Measurements from ENCODE around the gene PIGH.
A peak's percentile ranks its signal among the peaks of the same experiment; 100 is the strongest.
"Not testable (repeated sequence)": the region's sequence is repeated elsewhere in the genome, so short reads cannot be mapped to it uniquely, and the experiment has no call there.

Gene PIGH

DNA sequence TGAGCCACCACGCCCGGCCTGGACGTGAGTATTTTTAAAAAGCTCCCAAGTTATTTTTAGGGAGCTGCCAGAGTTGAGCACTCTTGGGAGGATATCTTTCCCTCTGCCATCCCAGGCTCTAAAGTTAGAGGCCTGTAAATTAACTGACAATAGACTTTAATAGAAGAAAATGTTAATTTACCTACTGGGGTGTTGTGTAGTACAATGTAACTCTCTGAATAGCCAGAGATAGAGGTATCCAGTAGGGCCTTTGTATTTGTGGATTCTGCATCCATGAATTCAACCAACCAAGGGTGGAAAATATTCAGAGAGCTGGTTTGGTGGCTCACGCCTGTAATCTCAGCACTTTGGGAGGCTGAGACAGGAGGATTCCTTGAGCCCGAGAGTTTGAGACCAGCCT is 7.6 kb upstream of the PIGH start:
- no peak for DNase-seq

DNA sequence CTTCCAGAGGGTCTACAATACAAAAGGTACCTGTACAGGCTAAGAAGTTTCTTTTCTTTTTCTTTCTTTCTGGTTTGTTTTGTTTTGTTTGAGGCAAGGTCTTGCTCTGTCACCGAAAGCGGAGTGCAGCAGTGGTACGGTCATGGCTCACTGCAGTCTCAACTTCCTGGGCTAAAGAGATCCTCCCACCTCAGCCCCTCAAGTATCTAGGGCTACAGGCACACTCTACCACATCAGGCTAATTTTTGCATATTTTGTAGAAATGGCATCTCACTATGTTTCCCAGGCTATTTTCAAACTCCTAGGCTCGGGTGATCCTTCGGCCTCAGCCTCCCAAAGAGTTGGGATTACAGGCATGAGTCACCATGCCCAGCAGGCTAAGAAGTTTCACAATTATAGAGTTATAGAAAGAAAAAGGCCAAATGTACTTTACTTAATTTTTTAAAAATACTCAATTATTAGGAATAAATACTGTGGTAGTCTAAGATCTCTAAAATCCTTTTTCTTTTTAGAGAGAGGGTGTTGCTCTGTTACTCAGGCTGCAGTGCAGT is 3.0 kb upstream of the PIGH start:
- DNase-seq, result no peak

DNA sequence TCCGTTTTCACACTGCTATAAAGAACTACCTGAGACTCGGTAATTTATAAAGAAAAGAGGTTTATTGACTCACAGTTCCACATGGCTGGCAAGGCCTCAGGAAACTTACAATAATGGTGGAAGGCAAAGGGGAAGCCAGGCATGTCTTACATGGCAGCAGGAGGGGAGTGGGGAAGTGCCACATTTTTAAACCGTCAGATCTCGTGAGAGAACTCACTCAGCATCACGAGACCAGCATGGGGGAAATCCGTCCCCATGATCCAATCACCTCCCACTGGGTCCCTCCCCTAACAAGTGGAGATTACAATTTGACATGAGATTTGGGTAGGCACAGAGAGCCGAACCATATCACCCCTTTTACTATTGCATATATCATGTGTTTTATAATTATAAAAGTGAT is 2.0 kb upstream of the PIGH start:
- no peak for DNase-seq

DNA sequence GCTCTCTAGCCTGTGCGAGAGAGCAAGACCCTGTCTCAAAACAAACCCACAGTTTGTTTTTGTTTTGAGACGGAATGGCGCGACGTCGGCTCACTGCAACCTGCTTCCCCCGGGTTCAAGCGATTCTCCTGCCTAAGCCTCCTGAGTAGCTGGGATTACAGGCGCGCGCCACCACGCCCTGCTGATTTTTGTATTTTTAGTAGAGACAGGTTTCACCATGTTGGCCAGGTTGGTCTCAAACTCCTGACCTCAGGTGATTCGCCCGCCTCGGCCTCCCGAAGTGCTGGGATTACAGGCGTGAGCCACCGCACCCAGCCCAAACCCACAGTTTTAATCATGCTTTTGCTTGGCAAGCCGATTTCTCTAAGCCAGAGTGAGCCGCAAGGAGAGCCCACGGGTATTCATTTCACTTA is 500 bp upstream of the PIGH start:
- not testable (repeated sequence) for DNase-seq

DNA sequence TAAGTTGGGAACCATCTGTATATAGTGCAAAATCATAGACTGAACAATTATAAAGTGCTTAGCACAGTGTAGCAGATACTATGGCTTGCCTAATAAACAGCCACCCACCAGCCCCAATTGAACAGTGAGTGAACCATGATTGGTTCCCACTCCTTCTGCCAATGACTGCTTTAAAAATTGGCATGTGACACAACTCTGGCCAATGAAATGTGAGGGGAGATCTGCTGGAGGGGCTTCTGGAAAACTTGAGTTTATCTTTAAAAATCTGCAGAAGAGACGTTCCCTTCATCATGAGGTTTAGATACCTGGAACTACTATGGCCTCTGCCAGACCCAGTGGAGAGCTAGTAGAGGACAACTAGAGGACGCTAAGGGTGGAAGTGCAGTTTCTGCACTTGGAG is 4.7 kb downstream of the PIGH start:
- DNase-seq, result no peak

DNA sequence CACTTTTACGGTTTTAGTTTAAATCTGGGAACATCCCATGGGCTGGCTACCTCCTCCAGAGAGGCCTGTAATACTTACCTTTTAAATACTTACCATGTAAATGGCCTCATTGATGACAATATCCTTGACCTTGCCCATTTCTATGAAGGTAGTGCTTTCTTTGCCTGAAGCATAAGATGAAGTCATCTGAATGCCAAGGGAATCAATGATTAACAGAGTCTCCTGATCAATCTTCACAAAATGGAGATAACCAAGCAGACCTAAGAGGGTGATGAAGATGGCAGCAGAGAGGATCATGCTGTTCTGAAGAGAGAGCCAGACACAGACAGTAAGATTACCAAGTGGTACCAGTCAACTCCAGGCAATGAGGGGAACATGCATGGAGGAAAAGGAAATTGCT is 6.4 kb downstream of the PIGH start:
- not testable (repeated sequence) for DNase-seq

DNA sequence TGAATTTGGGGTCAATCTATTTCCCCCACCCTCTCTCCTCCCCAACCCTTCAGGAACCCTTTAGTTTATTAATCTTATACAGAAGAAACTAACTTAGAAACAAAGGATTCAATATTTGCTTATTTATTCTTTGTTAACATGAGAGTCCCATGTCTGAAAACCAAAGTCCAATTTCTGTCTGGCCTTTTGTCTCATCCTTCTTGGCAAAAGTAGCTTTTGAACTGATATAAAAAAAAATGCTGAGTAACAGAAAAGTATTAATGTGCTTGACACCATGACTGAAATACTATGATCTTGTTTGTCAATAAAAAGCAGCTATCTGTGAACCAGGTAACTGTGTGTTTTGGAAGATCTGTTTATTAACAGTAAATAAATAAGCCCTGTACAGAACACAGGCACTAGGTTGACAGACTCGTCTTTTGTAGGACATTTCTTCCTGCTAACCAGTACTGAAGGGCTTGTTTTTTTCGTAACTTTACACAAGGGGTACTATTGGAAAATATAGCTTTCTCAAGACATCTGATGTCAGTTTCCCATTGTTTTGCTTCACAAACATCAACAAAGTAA is 10.8 kb downstream of the PIGH start:
- no peak for DNase-seq

DNA sequence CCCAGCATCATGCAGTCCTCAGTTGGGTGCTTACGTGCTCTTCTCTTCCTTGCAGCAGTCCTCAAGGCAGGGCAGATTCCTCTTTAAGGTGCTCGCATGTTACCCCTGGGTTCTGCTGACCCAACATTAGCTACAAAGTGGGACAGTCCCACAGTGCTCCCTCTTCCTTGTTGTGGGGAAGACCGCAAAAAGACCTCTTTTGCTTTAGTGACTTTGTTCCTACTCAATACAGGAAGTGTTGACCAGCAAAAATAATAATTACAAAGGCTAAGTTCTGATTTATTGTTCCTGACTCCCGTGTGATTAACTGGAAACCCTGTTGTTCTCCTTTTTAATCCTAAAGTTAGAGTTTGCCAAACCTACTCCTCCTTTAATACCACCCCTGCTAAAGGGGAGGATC is 13.7 kb downstream of the PIGH start:
- no peak for DNase-seq

DNA sequence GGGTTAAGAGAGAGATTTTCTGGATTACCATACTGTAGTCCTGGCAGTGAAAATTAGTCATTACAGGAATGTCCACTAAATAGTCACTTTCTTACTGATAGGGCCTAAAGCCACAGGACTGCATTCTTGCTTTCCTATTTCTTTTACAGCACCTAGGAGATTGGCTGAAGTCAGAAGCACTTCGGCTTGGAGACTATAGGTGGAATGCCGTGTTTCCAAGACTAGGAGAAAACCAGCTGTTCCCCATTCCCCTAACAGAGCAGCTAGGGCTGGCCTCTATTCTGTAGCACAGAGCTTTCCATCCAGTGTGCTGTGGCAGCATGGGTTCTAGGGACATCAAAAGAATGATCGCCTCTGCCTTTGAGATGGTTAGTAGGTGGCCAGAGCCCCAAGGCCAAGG is 15.1 kb downstream of the PIGH start:
- no peak for DNase-seq

DNA sequence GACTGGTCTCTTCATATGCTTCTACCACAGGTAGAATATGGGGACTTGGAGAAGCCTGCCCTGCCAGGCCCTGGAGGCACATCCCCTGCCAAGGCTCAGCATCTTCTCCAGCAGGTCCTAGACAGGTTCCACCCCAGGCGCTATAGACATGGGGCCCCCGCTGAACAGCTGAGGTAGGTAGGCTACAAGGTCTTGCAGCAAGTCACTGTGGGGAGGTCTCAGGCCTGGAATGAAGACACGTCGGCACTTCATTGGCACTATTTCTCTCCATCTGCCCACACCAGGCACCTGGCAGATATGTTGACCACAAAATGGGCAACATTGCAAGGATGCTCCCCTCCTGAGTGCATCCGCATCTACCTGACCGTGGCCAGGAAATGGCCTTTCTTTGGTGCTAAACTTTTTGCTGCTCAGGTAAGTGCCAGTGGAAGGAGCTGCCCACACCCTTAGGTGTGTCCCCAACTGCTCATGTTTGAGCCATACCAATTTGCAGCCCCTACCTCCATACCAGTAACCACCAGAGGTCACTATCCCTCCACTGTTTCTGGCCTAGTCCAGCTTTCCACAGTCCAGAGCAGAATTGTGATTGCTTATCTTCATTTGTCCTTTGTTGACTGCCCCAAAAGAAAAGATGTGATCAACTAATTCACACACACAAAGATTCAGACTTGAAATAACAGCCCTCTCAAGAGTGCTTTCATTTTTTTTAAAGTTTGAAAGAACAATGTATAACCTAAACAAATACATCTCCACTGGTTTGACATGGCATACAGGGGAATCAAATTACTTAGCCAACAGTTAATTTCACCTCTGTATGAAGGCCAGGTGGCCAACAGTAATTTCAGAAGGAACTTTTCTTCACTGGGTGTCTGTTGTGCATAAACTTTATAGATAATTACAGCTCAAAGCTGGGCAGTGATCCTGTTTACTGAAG is 16.1 kb downstream of the PIGH start:
- DNase-seq, result peak; percentile 40

DNA sequence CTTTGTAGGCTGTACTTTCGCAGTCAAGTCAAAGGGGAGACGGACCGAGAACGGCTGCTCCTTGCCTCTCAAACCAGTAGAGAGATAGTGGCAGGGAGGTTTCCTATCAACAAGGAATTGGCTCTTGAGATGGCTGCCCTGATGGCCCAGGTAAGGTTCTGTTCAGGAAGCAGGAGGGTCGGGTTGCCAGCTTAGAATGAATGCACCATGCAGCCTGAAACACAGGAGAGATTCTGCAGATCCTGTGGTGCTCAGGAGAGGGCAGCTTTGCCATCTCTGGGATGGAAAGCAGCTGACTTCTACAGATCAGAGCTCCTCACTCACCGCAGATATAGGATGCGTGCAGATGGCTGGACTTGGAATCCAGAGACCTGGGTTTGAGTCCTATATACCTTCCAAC is 18.0 kb downstream of the PIGH start:
- DNase-seq, result no peak

DNA sequence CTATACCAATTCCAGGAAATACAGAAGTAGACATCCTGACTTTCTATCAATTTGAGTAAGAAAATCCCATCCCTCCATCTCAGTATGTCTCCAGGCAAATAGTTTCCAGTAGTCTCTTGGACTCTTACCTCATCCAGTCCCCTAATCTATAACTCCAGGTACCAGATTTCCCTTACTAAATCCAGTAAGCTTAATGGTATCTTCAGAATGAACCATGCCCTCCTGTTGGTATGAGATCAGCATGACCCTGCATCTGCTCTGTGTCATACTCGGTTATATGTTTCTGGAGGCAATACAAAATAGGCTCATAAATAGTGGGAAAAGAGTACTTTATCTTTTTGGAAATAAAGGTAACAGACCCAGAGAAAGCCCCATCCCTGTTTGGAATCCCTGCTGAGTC is 18.4 kb downstream of the PIGH start:
- DNase-seq, result no peak

DNA sequence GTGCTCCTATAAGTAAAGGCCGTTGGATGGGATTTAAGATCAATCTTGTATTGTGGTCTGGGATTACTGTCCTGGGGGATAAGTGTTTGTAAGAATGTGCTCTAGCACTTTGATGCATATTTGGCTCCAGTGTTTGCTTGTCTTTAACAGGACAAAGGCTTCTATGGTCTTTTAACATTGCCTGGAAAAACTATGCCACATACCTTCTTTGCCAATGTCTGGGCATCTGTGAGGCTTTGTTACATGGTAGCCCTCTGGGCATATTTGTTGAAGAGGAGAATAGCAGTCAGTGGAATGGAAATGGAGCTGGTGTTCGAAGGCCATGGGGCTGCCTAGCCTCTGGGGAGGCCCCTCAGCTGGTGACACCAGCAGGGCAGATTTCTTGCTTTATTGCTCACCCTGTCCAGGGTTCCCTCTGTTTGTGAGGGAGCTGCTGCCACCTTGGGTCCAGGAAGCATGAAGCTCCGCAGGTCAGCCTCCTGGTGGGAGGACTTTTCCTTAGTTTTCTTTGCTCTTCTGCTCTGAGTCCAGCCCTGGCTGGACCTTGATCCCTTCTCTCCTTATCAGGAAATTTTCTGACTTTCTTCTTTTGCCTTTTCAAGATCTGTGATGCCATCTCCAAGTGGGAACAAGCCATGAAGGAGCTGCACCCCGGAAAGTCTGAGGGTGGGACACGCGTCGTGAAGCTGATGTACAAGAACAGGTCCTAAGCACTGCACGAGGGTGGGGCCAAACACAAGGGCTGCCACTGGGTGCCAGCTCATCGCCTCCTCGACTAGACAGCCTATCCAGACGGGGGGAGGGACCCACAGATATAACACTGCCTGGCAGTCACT is 19.5 kb downstream of the PIGH start:
- no peak for DNase-seq

DNA sequence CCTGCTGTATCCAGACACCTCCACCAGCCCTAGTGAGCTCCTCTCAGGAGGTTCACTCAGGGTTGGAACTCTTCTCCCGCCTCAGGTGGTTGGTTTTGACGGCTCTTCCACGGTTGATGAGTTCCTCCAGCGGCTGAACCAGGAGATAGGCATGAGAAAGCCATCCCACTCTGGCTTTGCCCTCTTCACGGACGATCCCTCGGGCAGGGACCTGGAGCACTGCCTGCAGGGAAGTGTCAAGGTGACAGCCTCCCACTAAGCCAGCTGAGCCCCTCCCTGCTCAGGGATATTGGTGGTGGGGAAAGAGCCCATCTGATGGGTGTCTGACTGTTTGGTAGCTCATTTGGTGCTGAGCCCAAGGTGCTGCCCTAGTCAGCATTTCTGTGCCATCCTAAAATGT is 20.4 kb downstream of the PIGH start:
- DNase-seq, result no peak

DNA sequence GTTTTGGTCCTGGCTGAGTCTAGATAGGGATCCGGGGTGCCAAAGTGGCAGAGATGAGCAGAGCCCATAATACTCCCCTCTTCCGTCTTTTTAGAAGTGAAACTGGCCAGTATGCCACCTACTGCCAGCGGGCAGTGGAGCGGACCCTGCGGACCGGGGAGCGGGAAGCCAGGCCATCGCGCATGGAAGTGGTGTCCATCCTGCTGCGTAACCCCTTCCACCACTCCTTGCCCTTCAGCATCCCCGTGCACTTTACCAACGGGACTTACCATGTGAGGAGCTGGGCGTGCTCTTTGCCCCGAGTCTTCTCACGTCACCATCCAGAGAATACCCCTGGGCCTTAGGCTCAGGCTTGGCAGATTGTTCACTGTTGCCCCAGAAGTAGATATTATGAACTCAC is 21.0 kb downstream of the PIGH start:
- DNase-seq, result no peak

DNA sequence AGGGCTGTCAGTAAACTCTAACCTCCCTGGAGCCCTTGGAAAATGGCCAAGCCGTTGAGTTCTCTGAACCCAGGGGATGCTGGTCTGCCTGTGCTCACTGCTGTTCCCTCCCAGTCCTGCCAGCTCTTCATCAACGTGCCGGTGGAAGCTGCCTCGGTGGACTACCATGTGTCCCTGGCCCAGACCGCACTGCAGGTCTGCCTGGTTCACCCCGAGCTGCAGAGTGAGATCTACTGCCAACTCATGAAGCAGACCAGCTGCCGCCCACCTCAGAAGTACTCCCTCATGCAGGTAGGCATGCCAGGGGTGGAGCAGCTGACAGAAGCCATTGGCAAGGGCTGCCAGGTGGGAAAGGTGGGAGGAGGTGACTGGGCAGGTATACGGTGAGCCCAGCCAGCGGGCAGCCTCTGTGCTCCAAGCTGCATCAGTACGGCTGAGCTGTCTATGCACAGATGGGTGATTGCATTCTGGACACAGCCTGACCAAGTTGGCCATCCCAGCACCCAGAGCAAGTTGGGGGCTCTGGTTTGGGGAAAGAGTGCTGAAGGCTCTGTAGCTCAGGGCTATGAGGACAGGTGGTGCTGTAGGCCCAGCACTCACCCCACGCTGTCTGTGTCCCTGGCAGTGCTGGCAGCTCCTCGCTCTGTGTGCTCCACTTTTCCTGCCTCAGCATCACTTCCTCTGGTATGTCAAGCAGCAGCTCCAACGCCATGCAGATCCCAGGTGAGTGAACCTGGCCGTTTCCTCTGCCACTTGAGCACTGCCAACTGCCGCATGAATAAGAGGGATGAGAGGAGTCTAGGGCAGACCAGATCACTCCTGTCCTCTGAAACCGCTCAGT is 21.9 kb downstream of the PIGH start:
- no peak for DNase-seq

DNA sequence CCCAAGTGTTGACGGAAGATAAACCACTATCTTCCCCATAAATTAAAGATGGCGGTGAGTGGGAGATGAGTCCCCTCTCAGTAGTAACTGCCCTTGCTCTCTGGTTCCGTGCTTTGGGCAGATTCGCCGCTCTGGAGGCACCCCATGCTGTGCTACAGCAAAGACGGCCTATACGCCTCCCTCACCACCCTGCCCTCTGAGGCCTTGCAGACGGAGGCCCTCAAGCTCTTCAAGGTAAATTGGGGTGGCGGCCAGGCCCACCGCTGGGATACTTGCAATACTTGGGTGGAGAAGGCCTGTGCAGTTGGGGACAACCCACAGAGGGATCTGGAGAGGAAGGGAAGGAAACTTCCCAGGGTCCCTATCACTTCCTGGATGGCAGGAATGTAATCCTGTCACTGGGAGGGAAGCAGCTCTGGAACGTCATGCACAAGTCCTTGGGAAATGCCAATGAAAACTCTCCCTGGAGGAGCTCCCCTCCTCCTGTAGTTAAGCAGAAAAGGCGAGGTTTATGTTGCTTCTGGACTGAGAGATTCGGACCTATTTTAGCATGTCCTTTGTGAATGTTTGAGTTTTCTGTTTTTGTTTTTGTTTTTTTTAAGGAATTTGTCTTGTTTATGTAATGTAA is 22.8 kb downstream of the PIGH start:
- no peak for DNase-seq

DNA sequence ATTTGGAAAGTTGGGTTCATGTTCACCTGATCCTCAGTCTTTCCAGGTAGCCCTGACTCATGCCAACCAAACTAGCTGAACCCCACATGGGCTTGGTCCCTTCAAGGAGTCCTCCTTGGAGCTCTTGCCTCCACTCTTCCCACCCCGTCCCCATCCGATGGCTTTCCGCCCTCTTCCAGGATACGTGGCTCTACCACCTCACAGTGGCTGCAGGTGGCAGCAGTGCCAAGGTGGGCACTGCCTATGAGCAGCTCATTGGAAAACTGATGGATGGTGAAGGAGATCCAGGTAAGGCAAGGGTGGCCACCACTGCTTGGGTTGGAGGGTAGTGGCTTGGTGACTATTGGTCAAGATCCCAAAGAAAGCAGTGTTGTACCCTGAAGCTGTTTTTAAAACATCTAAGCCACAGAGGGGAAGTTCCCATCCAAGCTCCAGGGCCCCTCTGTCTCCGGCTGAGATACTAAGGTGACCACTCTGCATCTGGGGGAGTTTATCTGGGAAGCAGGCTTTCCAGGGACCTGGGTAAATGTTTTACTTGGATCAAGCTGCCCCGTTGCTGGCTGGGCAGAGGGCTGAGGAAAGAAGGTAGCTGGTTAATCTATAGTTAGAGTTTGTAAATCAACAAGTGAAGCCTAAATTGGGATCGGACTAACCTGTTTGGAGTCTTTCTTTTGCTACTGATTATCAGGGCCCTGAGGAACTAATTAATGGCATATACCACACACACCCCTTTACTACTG is 23.7 kb downstream of the PIGH start:
- DNase-seq, result no peak

DNA sequence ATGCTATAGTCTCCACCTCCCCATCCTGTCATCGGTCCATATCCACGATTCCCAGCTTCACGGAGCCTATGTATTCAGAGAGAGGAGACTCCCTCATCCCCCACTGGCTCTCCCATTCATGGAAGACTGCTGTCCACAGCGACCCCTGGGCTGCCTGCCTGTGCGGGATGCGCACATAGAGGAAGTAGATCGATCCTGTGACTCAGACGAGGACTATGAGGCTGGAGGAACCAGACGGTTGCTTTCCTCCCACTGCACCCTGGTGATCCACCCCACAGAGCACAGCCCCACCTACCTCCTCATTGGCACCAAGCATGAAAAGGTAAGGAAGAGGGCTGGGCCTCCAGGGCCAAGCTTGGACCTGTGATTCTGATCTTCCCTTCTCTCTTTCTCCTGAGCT is 24.4 kb downstream of the PIGH start:
- no peak for DNase-seq

DNA sequence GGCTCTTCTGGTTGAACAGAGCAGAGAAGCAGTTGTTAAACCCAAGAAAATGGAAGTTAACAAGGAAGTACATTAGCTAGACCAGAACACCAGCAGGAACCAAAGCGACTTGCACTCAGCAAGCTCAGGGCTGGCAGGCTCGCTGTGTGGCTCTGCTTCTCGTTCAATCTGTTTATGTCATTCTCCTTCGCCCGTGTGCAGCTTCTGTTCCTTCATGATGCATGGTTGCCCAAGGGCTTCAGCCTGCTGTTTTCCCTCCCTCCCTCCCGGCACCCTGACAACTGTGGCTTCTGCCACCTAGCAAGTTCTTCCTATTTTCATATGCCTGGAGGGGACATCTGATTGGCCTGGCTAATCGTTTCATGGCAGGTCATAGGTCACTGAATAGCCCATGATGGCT is 25.3 kb downstream of the PIGH start:
- no peak for DNase-seq

DNA sequence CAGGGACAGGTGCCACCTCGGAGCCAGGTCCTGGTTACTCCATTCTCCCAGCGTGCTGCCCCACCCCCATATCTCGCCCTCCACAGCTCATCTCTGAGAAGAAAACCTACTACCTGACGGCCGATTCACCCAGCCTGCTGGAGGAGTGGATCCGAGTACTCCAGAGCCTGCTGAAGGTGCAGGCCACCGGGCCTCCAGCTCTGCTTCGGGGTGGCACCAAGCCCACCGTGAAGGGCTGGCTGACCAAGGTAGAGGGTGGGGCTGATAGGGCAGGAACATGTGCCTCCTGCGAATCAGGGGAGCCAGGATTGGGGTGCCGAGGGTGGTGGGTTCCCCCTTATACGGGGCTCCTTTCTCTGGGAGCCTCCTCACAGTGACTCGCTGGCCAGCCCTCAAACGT is 25.9 kb downstream of the PIGH start:
- no peak for DNase-seq
